PC-3 (cell line): ENCODE data around the gene PDZK1IP1.

Source experiments
- CTCF ChIP-seq: fragments of 300-600 bp; sonication (generic); conservative IDR thresholded peaks from 2 replicates; pipeline ENCODE4 v1.5.1; 2017; ENCODE audit warnings: antibody characterized with exemption, low read depth, mild to moderate bottlenecking, low read length
- EZH2 ChIP-seq: fragments of 300-600 bp; sonication (generic); IDR thresholded peaks from one replicate; pipeline ENCODE4 v1.6.1; 2017; ENCODE audit warnings: antibody characterized with exemption, mild to moderate bottlenecking, low read length; ENCODE audit not compliant: unreplicated experiment

GRCh38 chr1:47184822-47185677 is 4.8 kb downstream of the PDZK1IP1 start:
- no peak for TF ChIP-seq CTCF
- no peak for TF ChIP-seq EZH2
